HG03108 (cell line): ENCODE measurements around the gene OR10G3.
"Not testable (repeated sequence)": the region's sequence is repeated elsewhere in the genome, so short reads cannot be mapped to it uniquely, and the experiment has no call there.

Source experiments
- ATAC-seq: cut with Tn5 transposase; IDR thresholded peaks from one replicate; pipeline ENCODE4 v1.9.1; 2021; ENCODE audit warnings: moderate library complexity; ENCODE audit not compliant: unreplicated experiment

The OR10G3 gene

DNA sequence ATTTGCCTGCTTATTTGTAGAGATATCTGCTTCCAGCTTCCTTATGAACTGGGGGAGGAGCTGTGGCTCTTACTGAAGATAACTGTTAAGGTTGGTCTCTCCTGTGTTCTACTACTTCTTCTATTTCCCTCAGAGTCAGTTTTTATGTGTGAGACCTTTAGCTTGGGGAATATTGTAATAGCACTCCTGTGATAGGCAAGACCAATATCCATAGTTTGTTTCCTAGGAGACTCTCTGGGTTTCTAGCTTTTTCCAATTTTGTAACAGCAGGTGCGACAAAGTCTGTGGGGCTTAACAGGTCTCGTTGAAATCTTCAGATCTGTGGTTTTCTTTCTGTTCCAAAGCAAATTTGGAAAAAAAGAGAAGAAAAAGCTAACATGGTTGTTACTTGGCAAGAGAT, at the start of gene OR10G3:
TSS of gene OR10G3 (minus strand) at position 101 of the 400 bp plus-strand sequence. CDS start 9,332 bp downstream, outside the sequence.
- ATAC-seq, result no peak

DNA sequence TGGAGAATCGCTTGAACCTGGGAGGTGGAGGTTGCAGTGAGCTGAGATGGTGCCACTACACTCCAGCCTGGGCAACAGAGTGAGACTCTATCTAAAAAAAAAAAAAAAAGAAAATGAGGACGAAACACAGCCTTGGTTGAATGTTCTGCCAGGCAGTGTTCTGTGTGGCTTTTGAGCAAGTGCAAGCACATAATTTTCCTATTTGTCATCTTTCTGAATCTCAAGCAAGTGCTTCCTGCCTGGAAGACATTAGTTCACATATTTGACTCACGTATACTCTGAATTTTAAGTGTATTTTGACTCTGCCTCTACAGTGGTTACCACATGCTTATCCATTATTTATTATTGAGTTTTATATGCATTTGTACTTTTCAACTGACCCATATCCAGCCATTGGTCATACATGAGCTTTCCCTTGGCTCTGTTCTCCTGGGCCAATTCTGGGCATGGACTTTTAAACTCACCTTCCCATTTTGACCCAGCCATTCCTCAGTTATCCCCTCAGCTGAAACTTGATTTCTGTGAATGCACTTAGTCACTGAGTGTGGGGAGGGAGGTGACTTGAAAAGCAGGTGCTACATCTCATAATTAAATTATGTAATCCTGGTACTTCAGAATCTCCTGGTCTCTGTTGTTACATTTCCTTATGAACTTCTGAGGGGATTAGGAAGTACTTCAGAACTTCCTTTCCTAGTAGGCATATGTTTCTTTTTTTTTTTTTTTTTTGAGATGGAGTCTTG, 46.8 kb upstream of the OR10G3 start:
- no peak for ATAC-seq

DNA sequence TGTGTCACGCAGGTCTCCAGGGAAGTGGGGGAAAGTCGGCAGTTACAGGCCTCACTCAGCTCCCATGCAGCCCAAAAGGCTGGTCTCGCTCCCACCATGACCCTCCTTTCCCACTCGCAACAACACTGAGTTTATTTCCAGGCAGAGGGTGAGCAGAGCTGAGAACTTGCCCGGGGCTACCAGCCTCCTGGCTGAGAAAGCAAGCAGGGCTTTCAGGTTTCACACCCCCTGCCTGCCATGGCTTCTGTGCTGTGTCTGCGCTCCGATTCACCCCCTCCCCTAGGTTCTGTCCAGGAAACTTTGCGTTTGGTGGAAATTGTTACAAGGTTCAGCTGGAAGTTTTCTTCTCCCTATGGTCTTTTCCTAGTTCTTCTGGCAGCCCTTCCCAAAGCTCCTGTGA, 37.7 kb upstream of the OR10G3 start:
- ATAC-seq, result no peak

GRCh38 chr14:21614240-21614639, 34.4 kb upstream of the OR10G3 start:
- ATAC-seq, result no peak

DNA sequence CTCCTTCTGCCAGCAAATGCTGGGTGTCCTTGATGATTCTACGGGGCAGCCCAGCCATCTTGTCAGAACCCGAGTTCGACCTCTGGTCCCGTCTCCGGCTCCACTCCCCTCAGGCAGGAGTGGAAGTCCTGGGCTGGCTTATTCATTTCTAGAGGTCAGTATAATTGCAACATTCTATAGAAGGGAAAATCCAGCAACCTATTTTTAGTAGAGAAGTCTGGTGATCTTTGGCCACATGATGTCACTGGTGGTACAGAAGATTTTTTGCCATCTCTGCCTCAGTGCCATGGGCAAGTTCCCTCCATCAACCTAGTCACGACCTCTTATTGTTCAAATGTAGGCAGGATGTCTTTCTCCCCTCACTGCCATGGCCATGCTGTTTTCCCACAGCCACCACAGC, 32.4 kb upstream of the OR10G3 start:
- ATAC-seq, result no peak

DNA sequence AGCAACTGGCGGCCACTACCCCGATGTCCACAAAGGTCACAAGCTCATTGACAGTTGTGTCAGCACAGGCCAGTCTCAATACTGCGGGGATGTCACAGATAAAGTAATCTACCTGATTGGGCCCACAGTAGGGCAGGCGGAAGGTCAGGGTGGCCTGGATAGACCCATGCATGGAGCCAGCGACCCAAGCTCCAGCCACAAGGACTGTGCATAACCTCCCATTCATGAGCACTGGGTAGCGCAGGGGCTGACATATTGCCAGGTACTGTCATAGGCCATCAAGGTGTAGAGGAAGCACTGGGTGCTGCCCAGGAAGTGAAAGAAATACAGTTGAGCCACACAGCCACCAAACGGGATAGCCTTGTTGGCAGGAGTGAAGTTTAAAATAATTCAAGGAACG, 22.3 kb upstream of the OR10G3 start:
- ATAC-seq, result not testable (repeated sequence)

GRCh38 chr14:21589317-21589716, 9.4 kb upstream of the OR10G3 start:
- ATAC-seq, result no peak

DNA sequence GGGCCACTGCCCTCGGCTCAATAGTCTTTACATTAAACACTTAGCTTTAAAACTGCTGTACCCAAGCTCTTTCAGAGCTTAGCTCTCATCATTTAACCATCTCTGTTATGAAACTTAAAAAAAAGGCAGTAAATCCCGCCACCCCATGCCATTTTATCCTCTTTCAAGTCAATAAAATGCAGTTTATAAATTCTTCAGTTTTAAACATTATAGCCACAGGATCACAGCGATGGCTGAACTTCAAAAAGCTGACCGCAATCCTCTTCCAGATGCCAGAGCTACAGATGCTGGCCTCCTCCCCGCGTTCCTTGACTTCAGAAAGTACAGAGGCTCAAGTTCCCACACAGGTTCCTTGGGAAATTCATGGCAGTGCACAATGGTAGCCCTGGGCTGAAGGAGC, 4.2 kb downstream of the OR10G3 start:
- ATAC-seq, result no peak

- ATAC-seq, result no peak
These were observed 7.3 kb downstream of the OR10G3 start for GRCh38 chr14:21572604-21573003.

GRCh38 chr14:21558703-21559170, 21.1 kb downstream of the OR10G3 start:
- no peak for ATAC-seq

DNA sequence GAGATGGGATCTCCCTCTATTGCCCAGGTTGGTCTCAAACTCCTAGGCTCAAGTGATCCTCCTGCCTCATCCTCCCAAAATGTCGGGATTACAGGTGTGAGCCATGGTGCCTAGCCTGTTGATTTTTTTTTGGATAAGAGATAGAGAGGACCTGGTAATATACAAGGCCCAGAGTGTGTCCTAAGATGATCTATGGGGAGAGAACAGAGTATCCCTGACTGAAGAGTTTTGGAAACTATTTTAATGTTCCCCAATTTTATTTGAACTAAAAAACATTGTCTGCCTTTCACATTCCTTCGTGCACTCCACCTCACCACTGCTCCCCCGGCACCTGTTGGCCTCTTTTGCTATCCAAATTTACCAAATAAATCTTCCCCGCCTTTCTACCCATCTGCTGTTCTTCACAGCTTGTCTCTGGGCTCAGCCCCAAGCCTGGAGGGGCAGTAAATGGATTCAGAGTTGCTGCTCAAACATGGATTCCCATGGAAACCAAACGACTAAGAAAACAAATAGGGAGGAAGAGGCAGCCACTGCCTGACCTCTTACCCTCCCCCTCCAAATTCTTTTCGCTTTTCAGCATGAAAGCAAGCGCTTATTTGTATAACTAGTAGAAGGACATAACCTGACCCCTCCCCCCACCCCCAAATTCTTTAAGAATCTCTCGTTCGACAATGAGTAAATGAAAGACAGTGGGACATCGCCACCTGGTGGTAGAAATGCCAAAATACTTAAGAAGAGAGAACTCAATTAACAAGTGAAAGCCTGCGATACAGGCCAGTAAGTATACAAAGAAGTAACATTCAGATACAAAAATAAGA, 22.6 kb downstream of the OR10G3 start:
- ATAC-seq, result no peak

DNA sequence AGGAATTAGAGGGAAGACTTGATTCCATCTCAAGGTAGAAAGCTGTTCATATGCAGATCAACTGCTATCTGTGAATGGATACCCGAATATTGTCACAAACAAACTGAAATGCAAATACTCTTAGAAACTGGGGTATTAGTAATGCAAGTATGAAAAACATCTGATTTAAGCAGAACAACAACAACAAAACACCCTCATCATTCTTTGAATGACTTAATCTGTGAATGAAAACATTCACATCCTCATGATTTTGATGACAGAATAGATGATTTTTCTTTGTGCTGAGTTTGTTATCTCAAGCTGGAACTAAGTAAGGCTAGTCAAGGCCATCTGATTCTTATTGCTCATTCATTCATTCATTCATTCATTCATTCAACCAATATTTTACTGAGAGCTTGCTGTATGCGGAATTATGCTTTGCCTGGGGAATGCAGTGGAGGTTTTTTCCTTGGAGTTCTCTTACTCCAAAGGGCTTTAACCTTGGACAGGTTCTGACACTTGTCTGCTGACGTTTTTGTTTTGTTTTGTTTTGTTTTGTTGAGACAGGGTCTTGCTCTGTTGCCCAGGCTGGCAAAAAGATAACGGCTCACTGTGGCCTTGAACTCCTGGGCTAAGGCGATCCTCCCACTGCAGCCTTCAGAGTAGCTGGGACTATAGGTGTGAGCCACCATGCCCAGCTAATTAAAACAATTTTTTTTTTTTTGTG, 23.3 kb downstream of the OR10G3 start:
- no peak for ATAC-seq

DNA sequence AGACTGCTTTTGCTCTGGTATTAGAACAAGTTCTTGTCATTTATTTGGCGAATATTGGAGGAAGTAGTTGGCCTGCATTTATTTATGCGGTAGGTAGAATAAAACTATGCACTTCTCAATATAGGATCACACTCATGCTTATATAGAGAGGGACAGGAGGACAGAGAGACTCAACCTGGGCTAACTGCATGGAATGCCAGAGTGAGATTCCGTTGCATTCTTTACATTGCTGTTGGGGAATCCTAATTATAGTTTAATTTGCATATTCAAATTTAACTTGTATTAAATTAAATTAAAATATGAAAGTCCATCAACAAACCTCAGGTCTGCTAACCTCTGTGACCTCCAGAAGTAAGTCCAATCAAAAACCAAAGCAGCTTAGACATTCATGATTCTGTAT, 26.6 kb downstream of the OR10G3 start:
- ATAC-seq, result no peak

GRCh38 chr14:21544588-21544987, 35.3 kb downstream of the OR10G3 start:
- not testable (repeated sequence) for ATAC-seq

DNA sequence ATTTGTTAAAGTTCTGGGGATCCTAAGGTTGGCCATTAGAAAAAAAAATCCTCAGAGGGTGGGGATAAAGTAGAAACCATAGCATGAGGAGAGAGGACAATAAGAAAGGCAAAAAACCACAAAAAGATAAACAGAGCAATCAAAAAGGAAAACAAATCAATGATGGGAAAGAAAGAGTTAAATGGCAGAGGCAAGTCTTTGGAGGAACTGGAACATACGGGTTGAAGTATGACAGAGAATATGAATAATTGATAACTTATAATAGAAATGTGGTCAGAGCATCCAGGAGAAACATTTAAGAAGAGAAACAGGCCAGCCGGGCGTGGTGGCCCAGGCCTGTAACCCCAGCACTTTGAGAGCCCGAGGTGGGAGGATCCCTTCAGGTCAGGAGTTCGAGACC, 35.9 kb downstream of the OR10G3 start:
- ATAC-seq, result no peak

DNA sequence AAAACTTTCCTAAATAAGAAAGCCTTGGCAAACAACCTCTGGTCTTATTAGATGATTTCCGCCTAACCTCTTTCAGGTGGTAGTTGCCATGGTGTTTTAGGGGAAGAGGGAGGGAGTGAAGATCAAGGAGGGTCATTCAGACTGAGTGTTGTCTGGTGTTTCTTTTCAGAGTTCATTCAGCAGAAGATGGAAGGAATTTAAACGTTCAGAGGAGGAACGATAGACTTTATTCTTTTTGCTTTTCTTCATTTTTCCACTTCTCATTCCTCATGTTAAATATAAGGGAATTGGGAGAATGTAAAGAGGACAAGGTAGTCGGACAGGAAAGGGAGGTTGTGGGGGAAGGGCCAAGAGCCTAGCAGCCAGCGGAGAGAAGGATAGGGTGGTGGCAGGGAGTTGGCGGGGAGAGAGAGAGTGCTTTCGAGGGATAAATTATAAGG, 36.3 kb downstream of the OR10G3 start:
- ATAC-seq, result no peak

DNA sequence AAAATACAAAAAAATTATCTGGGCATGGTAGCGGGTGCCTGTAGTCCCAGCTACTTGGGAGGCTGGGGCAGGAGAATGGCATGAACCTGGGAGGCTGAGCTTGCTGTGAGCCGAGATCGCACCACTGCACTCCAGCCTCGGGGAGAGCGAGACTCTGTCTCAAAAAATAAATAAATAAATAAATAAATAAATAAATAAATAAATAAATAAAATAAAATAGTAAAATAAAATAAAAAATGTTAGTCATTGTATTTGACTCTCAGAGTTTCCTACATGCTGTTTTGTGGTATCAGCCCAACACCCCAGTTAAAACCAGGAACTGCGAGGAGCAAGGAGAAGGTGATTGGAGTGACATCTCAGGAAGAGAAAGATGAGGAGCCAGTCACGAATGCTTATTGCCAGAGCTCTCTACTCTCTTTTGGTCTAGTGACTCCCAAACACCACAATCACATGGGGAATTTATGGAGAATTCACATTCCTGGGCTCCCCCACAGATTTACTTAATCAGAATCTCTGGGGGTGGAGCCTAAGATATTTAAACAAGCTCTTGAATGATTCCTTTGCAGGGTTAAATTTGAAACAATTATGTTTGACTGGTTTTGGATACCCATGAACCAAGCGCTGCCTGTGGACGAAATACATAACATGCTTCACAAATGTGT, 38.3 kb downstream of the OR10G3 start:
- no peak for ATAC-seq

DNA sequence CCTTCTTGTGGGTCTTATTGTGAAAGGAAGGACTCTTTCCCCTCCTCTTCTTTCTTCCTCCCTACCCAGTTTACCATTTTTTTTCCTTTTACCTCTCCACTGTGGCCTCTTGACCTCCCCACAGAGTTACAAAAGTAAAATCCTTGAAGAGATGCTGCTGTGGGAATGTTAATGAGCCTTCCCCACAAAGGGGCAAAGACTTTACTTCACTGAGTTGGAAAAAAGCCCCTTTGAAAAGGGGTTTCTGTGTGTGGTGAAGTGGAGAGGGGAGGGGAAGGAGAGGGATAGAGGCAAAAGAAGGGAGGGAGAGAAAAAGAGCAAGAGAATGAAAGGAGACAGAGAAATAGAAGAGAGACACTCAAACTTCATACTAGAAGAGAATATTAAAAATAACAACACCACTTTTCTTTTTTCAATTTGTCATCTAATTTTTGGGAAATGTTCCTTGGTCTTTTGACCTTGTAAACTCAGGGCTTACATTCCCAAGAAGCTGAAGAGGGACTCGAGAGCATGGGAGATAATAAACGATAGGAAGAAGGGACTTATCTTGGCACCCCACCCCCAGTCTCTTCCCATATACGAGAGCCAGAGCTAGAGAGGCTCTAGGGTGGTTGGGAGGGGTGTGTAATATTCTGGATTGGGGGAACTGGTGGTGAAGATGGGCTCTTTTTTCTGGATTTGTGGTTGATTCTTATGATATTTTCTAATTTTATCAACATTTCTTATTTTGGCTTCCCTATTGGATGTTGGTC, 40.5 kb downstream of the OR10G3 start:
- ATAC-seq, result no peak

GRCh38 chr14:21537090-21537424, 42.8 kb downstream of the OR10G3 start:
- ATAC-seq, result no peak

GRCh38 chr14:21536418-21537089, 43.3 kb downstream of the OR10G3 start:
- no peak for ATAC-seq
